ENCODE measurements around the gene TJP1.
"Not testable (repeated sequence)": the region's sequence is repeated elsewhere in the genome, so short reads cannot be mapped to it uniquely, and the experiment has no call there.

The TJP1 gene

GRCh38 chr15:29795610-29796009 lies 26.7 kb downstream of the TJP1 start:
- no peak for DNase-seq

GRCh38 chr15:29792426-29793159 lies 29.7 kb downstream of the TJP1 start:
- no peak for DNase-seq

DNA sequence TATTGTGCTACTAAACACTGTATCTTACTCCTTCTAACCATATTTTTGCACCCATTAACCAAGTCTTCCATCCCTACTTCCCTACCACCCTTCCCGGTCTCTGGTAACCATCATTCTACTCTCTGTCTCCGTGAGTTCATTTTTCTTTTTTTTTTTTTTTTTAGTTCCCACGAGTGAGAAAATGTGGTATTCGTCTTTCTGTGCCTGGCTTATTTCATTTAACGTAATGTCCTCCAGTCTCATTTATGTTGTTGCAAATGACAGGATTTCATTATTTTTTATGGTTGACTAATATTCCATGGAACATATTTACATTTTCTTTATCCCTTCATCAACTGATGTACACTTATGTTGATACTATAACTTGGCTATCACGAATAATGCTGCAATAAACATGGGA lies 31.7 kb downstream of the TJP1 start:
- DNase-seq = no peak

DNA sequence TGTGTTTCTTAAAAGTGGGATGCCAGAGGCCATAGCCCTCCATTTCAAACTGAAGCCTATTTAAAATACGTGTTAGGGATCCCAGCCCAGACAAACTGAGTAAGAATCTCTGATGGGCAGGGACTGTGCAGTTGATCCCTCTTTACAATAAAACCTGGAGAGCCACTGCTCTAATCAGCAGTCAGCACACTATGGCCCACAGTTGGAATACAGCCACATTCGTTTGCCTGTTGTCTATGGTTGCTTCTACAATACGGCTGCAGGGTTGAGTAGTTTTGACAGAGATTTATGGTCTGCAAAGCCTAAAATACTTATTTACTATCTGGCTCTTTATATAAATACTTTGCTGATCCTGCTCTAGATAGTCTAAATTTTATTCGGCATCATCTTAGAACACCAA lies 32.4 kb downstream of the TJP1 start:
- no peak for DNase-seq

- DNase-seq = no peak
Observed at GRCh38 chr15:29788433-29789034, 33.7 kb downstream of the TJP1 start.

DNA sequence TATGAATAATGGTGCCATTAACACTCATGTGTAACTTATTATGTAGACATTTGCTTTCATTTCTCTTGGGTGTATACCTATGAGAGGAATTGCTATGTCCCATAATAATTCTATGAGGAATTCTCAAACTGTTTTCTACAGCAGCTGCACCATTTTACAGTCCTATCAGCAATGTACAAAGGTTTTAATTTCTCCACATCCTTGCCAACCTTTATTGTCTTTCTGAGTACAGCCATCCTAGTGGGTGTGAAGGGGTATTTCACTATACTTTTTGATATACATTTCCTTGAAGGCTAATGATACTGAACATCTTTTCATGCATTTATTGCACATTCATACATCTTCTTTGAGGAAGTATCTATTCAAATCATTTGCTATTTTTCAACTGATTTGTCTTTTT lies 34.5 kb downstream of the TJP1 start:
- no peak for DNase-seq

DNA sequence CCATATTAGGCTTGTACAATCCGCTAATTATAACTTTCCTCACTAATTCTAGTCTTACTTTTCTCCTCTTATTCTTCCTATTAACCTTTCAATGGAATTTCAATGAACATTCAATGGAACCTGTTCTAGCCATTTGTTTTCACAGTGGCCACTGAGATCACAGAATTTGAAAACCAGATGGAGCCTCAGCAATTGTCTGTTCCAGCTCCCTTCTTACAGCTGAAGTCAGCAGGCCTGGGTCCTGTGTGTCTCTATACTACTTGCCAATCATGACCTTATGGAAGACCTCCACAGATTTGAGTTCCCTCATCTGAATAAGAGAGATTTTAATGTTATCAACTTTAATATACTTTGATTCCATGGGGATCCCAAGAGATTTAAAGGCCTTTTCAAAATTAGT lies 36.6 kb downstream of the TJP1 start:
- DNase-seq = no peak

GRCh38 chr15:29785136-29785535 lies 37.1 kb downstream of the TJP1 start:
- no peak for DNase-seq

DNA sequence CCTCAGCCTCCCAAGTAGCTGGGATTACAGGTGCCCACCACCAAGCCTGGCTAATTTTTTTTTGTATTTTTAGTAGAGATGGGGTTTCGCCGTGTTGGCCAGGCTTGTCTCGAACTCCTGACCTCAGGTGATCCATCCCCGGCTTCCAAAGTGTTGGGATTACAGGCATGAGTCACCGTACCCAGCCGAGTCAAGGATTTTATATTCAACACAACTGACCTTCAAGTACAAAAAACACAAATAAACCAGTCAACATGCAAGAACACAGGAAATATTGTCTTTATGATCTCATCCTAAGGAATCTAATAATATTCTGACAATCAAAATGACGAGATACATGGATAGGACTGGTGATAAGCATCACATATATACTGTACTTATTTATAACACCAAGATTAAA lies 37.9 kb downstream of the TJP1 start:
- DNase-seq = no peak

DNA sequence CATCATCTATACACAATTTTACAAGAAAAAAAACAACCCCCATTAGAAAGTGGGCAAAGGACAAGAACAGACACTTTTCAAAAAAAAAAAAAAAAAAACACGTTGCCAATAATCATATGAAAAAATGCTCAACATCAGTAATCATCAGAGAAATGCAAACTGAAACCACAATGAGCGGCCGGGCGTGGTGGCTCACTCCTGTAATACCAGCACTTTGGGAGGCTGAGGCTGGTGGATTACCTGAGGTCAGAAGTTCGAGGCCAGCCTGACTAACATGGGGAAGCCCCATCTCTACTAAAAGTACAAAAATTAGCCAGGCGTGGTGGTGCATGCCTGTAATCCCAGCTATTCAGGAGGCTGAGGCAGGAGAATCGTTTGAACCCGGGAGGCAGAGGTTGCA lies 39.5 kb downstream of the TJP1 start:
- DNase-seq = not testable (repeated sequence)

DNA sequence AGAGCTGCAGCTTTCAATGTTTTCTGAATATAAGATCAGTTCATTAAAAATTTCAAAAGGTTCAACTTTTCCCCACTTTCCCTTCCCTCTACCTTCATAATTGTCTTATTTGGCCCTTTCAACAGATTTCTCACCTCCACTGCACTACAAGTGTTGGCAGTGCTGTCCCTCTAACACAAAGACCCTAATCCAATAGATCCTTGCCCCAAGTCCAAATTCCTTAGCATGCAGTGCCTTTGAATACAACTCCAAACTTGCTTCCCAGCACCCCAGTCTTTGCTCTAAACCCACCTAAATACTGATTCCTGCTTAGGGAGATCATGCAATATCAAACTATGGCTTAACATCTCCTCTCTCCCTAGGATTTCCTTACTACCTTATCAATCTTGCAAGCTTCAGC lies 43.9 kb downstream of the TJP1 start:
- DNase-seq = no peak

GRCh38 chr15:29776859-29777258 lies 45.4 kb downstream of the TJP1 start:
- no peak for DNase-seq

DNA sequence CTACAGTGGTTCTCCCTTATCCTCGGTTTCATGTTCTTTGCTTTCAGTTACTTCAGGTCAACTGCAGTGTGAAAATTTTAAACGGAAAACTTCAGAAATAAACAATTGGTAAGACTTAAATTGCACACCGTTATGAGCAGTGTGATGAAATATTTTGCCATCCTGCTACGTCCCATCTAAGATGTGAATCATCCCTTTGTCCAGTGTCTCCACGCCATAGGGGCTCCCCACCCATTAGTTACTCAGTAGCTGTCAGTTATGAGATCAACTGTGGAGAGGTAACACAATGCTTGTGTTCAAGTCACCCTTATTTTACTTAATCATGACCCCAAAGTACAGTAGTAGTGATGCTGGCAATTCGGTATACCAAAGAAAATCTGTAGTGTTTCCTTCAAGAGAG lies 47.4 kb downstream of the TJP1 start:
- no peak for DNase-seq

GRCh38 chr15:29773816-29774215 lies 48.5 kb downstream of the TJP1 start:
- no peak for DNase-seq

GRCh38 chr15:29773000-29773399 lies 49.3 kb downstream of the TJP1 start:
- DNase-seq = no peak

DNA sequence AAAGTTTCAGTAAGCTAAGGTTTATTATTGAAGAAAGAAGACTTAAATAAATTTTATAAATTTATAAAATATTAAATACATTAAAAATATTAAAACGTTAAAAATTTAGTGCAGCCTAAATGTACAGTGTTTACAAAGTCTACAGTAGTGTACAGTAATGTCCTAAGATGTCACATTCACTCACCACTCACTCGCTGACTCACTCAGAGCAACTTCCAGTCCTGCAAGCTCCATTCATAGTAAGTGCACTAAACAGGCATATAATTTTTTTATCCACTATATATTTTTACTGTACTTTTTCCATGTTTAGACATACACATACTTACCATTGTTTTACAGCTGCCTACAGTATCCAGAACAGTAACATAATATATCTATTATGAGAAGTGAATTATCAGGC lies 51.5 kb downstream of the TJP1 start:
- no peak for DNase-seq

GRCh38 chr15:29765898-29766527 lies 56.3 kb downstream of the TJP1 start:
- DNase-seq = no peak

DNA sequence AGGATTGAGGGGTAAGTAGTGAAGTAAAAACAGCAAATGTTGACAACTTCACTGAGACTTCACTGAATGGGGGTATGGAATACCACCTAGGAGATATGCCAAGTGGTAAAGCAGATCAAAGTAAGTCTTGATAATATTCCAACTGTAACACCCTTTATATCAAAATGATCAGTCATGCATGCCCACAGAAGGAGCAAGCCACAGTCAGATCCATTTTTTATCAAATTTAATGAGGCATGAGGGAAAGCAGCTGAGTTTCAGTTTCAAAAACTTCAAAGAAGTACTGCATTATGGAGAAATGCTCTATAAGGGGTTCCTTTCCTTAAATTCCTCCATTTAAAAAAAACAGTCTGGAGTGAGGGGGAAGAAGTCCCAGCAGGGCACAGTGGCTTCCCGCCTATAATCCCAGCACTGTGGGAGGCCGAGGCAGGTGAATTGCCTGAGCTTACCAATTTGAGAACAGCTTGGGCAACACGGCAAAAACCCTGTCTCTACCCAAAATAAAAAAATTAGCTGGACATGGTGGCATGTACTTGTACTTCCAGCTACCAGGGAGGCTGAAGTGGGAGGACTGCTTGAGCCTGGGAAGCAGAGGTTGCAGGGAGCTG lies 56.9 kb downstream of the TJP1 start:
- no peak for DNase-seq

- no peak for DNase-seq
Observed at GRCh38 chr15:29759596-29759995, 62.7 kb downstream of the TJP1 start.

GRCh38 chr15:29756358-29757267 lies 65.7 kb downstream of the TJP1 start:
- no peak for DNase-seq

GRCh38 chr15:29754009-29754408 lies 68.3 kb downstream of the TJP1 start:
- DNase-seq = not testable (repeated sequence)

DNA sequence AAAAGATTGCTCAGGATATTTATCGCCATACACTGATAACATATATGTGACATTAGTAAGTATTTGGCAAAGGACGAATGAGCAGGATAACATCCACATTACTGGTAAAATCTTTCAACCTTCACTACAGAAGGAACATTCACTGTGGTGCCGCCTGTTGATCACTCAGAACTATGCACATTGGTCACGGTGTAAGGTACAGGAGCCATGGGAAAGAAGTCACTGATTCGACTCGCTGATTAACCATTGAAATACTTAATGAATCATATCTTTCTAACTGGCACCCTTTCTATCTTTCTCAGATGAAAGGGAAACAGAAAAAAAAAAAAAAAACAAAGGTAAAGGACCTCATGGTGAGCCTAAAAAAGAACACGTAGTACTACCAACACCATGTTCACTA lies 68.8 kb downstream of the TJP1 start:
- DNase-seq = no peak

DNA sequence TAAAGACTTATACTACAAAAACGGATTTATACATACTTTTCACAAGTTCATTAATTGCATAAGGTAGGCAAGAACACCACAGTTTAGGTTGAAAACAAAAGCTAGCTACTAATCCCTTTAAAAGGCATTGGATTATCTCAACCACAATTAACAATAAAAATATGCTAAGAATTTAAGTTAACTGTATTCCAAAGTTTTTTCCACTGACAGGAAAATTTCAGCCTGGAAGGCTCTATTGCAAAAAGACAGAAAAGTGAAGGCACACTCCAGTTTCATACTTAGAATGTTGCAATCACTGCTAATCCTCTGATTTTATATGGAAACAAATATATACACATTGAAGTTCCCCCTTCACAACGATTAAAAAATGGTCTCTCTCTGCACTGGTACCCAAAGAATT lies 71.5 kb downstream of the TJP1 start:
- DNase-seq = no peak
